GM12878 (cell line): Measurements from ENCODE around the gene ASPG. TPM values are rescaled to one million over a fixed set of nuclear protein-coding genes. Genes with fewer than 3 reads are reported as not detected.

Source experiments
- ATAC-seq: fragments of 200-7000 bp; cut with Tn5 transposase; 3 replicates; pipeline ENCODE4 v1.9.1; 2020; ENCODE audit warnings: mild to moderate bottlenecking, moderate library complexity
- BruUV-seq: library from RNA; stranded (reverse); fragments of 400-500 nt; replicated peaks from 2 replicates; lab custom pipeline; 2021; lab: Mats Ljungman, UMichigan
- CTCF ChIA-PET: fragments of 300-600 bp; sonication (Branson Sonifier 250); formaldehyde crosslinking; extraction: SDS; loops from one replicate; lab custom pipeline; 2021; ENCODE audit warnings: inconsistent platforms; lab: Yijun Ruan, JAX
- POLR2A ChIA-PET: fragments of 350-600 bp; formaldehyde crosslinking; extraction: SDS; loops from one replicate; lab custom pipeline; 2021; ENCODE audit warnings: inconsistent platforms; lab: Charles Lee
- RAD21 ChIA-PET: fragments of 300-600 bp; sonication (Branson Sonifier 250); formaldehyde crosslinking; loops from one replicate; lab custom pipeline; 2023; ENCODE audit warnings: antibody characterized with exemption; ENCODE audit not compliant: unreplicated experiment; lab: Charles Lee
- SMC1A ChIA-PET: fragments of 300-600 bp; sonication (Branson Sonifier 250); formaldehyde crosslinking; loops from one replicate; lab custom pipeline; 2023; ENCODE audit not compliant: unreplicated experiment, uncharacterized antibody; lab: Charles Lee
- DNase-seq: peaks from one replicate; pipeline ENCODE4 v3.0.0-alpha.2; 2011; ENCODE audit warnings: low read depth, low spot score
- FAIRE-seq: peaks from 3 replicates; lab custom pipeline; 2011; peaks lifted over from hg19 to GRCh38; lab: Jason Lieb, UNC
- H2AFZ ChIP-seq: 2 replicates; pipeline ENCODE4 v1.6.0; 2011; ENCODE audit warnings: low read depth, low read length, control low read depth; ENCODE audit not compliant: control insufficient read depth
- H3K27ac ChIP-seq: 2 replicates; pipeline ENCODE4 v1.5.1; 2011; ENCODE audit warnings: control low read depth; ENCODE audit not compliant: control insufficient read depth, insufficient read depth
- H3K27me3 ChIP-seq, 2 experiments: replicated peaks in 1 of 2; 2 replicates each; pipeline versions ENCODE4 v1.6.0 to v1.6.1; 2011; ENCODE audit warnings: low read length in 1 of 2; ENCODE audit not compliant: control insufficient read depth in 2 of 2, insufficient read depth in 2 of 2
- H3K36me3 ChIP-seq, 2 experiments: 2 replicates each; pipeline ENCODE4 v1.5.1; 2011; ENCODE audit warnings: low read length in 1 of 2; ENCODE audit not compliant: control insufficient read depth in 2 of 2, insufficient read depth in 2 of 2
- H3K4me1 ChIP-seq: 2 replicates; pipeline ENCODE4 v1.6.1; 2011; ENCODE audit warnings: mild to moderate bottlenecking, low read length, moderate library complexity, mixed read lengths; ENCODE audit not compliant: control insufficient read depth, insufficient read depth
- H3K4me2 ChIP-seq: 2 replicates; pipeline ENCODE4 v1.6.0; 2011; ENCODE audit warnings: control low read depth; ENCODE audit not compliant: control insufficient read depth, insufficient read depth
- H3K4me3 ChIP-seq: fragments of 200-600 bp; sonication (generic); 2 replicates; pipeline ENCODE4 v1.5.1; 2016
- H3K79me2 ChIP-seq: 2 replicates; pipeline ENCODE4 v1.6.0; 2011; ENCODE audit warnings: low read length; ENCODE audit not compliant: control insufficient read depth, insufficient read depth
- H3K9ac ChIP-seq: 2 replicates; pipeline ENCODE4 v1.8.0; 2011; ENCODE audit warnings: low read length, control low read depth, mixed read lengths; ENCODE audit not compliant: control insufficient read depth, insufficient read depth
- H3K9me3 ChIP-seq: replicated peaks from 3 replicates; pipeline ENCODE4 v1.5.1; 2011; ENCODE audit warnings: mild to moderate bottlenecking, low read length; ENCODE audit not compliant: control insufficient read depth, insufficient read depth
- H4K20me1 ChIP-seq: 2 replicates; pipeline ENCODE4 v1.6.0; 2011; ENCODE audit not compliant: control insufficient read depth, insufficient read depth
- ASH2L ChIP-seq: fragments of 300-600, 200-600 bp; sonication (generic); IDR thresholded peaks from 2 replicates; pipeline ENCODE4 v1.6.1; 2017; ENCODE audit warnings: low read depth, mild to moderate bottlenecking, borderline replicate concordance
- ATF3 ChIP-seq: IDR thresholded peaks from 2 replicates; pipeline ENCODE4 v1.6.1; 2011; ENCODE audit warnings: low read depth, mild to moderate bottlenecking, low read length, moderate library complexity, borderline replicate concordance; ENCODE audit errors: extremely low read depth
- CREB1 ChIP-seq: IDR thresholded peaks from 2 replicates; pipeline ENCODE4 v1.6.1; 2012; ENCODE audit warnings: low read depth, mild to moderate bottlenecking, inconsistent platforms
- FOXK2 ChIP-seq: fragments of 450-650 bp; IDR thresholded peaks from 2 replicates; pipeline ENCODE4 v1.6.1; 2017; ENCODE audit warnings: mild to moderate bottlenecking, moderate library complexity
- HDAC2 ChIP-seq: fragments of 200-600 bp; sonication (generic); IDR thresholded peaks from 2 replicates; pipeline ENCODE4 v1.6.1; 2017
- IKZF2 ChIP-seq, 2 experiments: fragments of 450-650 bp; IDR thresholded peaks; 2 replicates each; pipeline ENCODE4 v1.6.1; 2017; ENCODE audit warnings: mild to moderate bottlenecking in 2 of 2, moderate library complexity in 2 of 2
- IRF4 ChIP-seq: IDR thresholded peaks from 2 replicates; pipeline ENCODE4 v1.6.1; 2011; ENCODE audit warnings: low read depth, low read length
- MXI1 ChIP-seq: fragments of 150-350 bp; IDR thresholded peaks from 2 replicates; pipeline ENCODE4 v1.6.1; 2011; ENCODE audit warnings: low read depth, mild to moderate bottlenecking, inconsistent platforms, low read length, improper control_type of control experiment
- POLR2A ChIP-seq: IDR thresholded peaks from 2 replicates; pipeline ENCODE4 v1.6.1; 2011; ENCODE audit warnings: low read depth, mild to moderate bottlenecking, low read length
- PRDM15 ChIP-seq: fragments of 450-650 bp; formaldehyde crosslinking; IDR thresholded peaks from 2 replicates; pipeline ENCODE4 v1.4.0; 2020; ENCODE audit warnings: mild to moderate bottlenecking, moderate library complexity
- RAD51 ChIP-seq: fragments of 450-650 bp; IDR thresholded peaks from 2 replicates; pipeline ENCODE4 v1.6.1; 2016; ENCODE audit warnings: moderate library complexity, mild to moderate bottlenecking, inconsistent platforms
- RBBP5 ChIP-seq: fragments of 200-600 bp; sonication (generic); conservative IDR thresholded peaks from 2 replicates; pipeline ENCODE4 v1.6.1; 2016
- SMARCA5 ChIP-seq: fragments of 450-650 bp; IDR thresholded peaks from 2 replicates; pipeline ENCODE4 v1.6.1; 2017; ENCODE audit warnings: mild to moderate bottlenecking
- SPI1 ChIP-seq: IDR thresholded peaks from 2 replicates; pipeline ENCODE4 v1.6.1; 2011; ENCODE audit warnings: low read depth, mild to moderate bottlenecking, low read length, moderate library complexity, borderline replicate concordance; ENCODE audit not compliant: insufficient read depth
- SREBF2 ChIP-seq: IDR thresholded peaks from 2 replicates; pipeline ENCODE4 v1.6.1; 2012; ENCODE audit warnings: mild to moderate bottlenecking, low read length
- SRF ChIP-seq, 2 experiments: IDR thresholded peaks; 2 replicates each; pipeline ENCODE4 v1.6.1; 2011; ENCODE audit warnings: low read depth in 2 of 2, low read length in 2 of 2, mild to moderate bottlenecking in 1 of 2, moderate library complexity in 1 of 2
- ZBTB40 ChIP-seq: fragments of 450-650 bp; IDR thresholded peaks from 2 replicates; pipeline ENCODE4 v1.6.1; 2016; ENCODE audit warnings: mild to moderate bottlenecking, moderate library complexity, borderline replicate concordance
- ZNF24 ChIP-seq: fragments of 450-650 bp; IDR thresholded peaks from 2 replicates; pipeline ENCODE4 v1.6.1; 2017; ENCODE audit warnings: antibody characterized with exemption, mild to moderate bottlenecking
- WGBS: methylation state at CpG from one replicate; pipeline ENCODE4 v1.1.6; 2016; ENCODE audit warnings: low lambda C conversion rate; ENCODE audit not compliant: insufficient replicate concordance, insufficient coverage; ENCODE audit errors: missing lambda C conversion rate; 5-methylcytosine and 5-hydroxymethylcytosine counted together
- in situ Hi-C: fragments of 300-500 bp; cut with MboI; formaldehyde crosslinking; loops from 9 replicates; pipeline ENCODE4 v1.14.3; 2018; ENCODE audit warnings: mixed read lengths
- intact Hi-C: fragments of 100-400 bp; cut with micrococcal nuclease; formaldehyde crosslinking; loops from one replicate; pipeline ENCODE4 v1.14.2; 2022; ENCODE audit not compliant: unreplicated experiment
- polyA plus RNA-seq, 11 experiments: library from polyadenylated mRNA; depleted of rRNA in 4 of 11; unstranded in 6 of 11; stranded (reverse) in 5 of 11; fragments of >200 nt; fragmentation: Nextera tagmentation in 4 of 11; fragmentation: Illumina TruSeq in 1 of 11; extraction: Ambion mirVana in 4 of 11; extraction: Trizol in 1 of 11; gene quantifications; 1 replicate in 1 of 11; 2 replicates in 10 of 11; pipeline versions ENCODE4 v1.2.1 to v1.2.3, GENCODE V29; 2011 to 2016; ENCODE audit warnings: inconsistent platforms in 2 of 11, missing spikeins in 2 of 11, low read depth in 1 of 11
- total RNA-seq, 4 experiments: library from RNA; depleted of rRNA in 3 of 4; stranded (reverse); fragments of >200 nt in 3 of 4; fragmentation: Illumina TruSeq in 1 of 4; extraction: Trizol in 1 of 4; gene quantifications; 2 replicates each; pipeline versions ENCODE4 v1.2.1 to v1.2.3, GENCODE V29; 2013 to 2021

ASPG gene
- total and polyA plus RNA-seq, 10 of the 15 experiments (the other 5 are each of a cell fraction or from before 2014, with no cell fraction given), result not detected

- BruUV-seq, result no TSS peak
- no peak overlapping the region for H2AFZ ChIP-seq
- H3K36me3 ChIP-seq, result no peaks in the 10 kb centered on the region
- H3K4me2 ChIP-seq, result no peak overlapping the region
- ATAC-seq, result no peak
- SMC1A ChIA-PET, result no interaction called here
- H3K4me1 ChIP-seq, result no peaks in the 10 kb centered on the region
- no peaks in the 10 kb centered on the region for H3K79me2 ChIP-seq
- no peak for DNase-seq
- H3K4me3 ChIP-seq, result no peak overlapping the region
- no peaks in the 10 kb centered on the region for H4K20me1 ChIP-seq
- no peak for FAIRE-seq
- H3K9me3 ChIP-seq, result no peaks in the 10 kb centered on the region
- H3K27ac ChIP-seq, result no peak overlapping the region
- CTCF ChIA-PET, result no interaction called here
- 30% methylated on average over 19 of the region's 22 CpGs for WGBS
- in situ Hi-C loops (no loop called here), intact Hi-C loops (no loop called here)
- H3K9ac ChIP-seq, result no peak overlapping the region
- POLR2A ChIA-PET, result no interaction called here
- H3K27me3 ChIP-seq, result peaks cover 0 to 1% of the 10 kb centered on the region in 2 experiments; a peak in 1 of 4 replicates
- RAD21 ChIA-PET, result no interaction called here
- TF ChIP-seq SMARCA5 (no peak), RBBP5 (no peak), ASH2L (no peak), HDAC2 (no peak), IRF4 (no peak), ATF3 (no peak), MXI1 (no peak), IKZF2 (IDR thresholded peaks at IDR 0.05) (no peak), PRDM15 (CRISPR knock-in tag) (no peak), ZNF24 (no peak), ZBTB40 (no peak), FOXK2 (no peak), SREBF2 (no peak), SPI1 (no peak), SRF (IDR thresholded peaks at IDR 0.05; ENCODE audit: low read depth in 2 of 2, low read length in 2 of 2) (no peak), POLR2A (no peak), CREB1 (no peak), RAD51 (no peak)
Observed at GRCh38 chr14:104148433-104149277, 63.2 kb downstream of the ASPG start.
